ENCODE results near the gene PYCARD.

GRCh38 chr16:31213342-31213741, 10.8 kb upstream of the PYCARD start:
- TF ChIP-seq EZH2 (IDR thresholded peaks at IDR 0.05; ENCODE audit: insufficient read depth, poor library complexity, severe bottlenecking) (no peak), EZH2phosphoT487 (IDR thresholded peaks at IDR 0.05; ENCODE audit: insufficient read depth, low read depth) (no peak)

Data from GM23248 (cell line).